Loucy (cell line): Measurements from ENCODE around the gene CAMK1G.

Source experiments
- H2AFZ ChIP-seq: fragments of 200-600 bp; sonication (generic); 2 replicates; pipeline ENCODE4 v1.6.0; 2016; ENCODE audit warnings: antibody characterized with exemption, mild to moderate bottlenecking, low read length, moderate library complexity
- H3F3A ChIP-seq: fragments of 200-600 bp; 2 replicates; pipeline ENCODE4 v1.6.0; 2016; ENCODE audit warnings: antibody characterized with exemption, low read depth, mild to moderate bottlenecking
- H3K27me3 ChIP-seq: fragments of 200-600 bp; sonication (generic); 2 replicates; pipeline ENCODE4 v1.6.1; 2014; ENCODE audit warnings: low read length, mild to moderate bottlenecking; ENCODE audit not compliant: insufficient read depth, poor library complexity, severe bottlenecking
- H3K36me3 ChIP-seq: fragments of 200-600 bp; sonication (generic); 2 replicates; pipeline ENCODE4 v1.6.1; 2016; ENCODE audit warnings: low read length; ENCODE audit not compliant: insufficient read depth
- H3K4me1 ChIP-seq: fragments of 200-600 bp; sonication (generic); 2 replicates; pipeline ENCODE4 v1.5.1; 2014; ENCODE audit warnings: low read length, mild to moderate bottlenecking; ENCODE audit not compliant: insufficient read depth, poor library complexity, severe bottlenecking
- H3K4me2 ChIP-seq: fragments of 200-600 bp; sonication (generic); 2 replicates; pipeline ENCODE4 v1.6.0; 2014; ENCODE audit warnings: antibody characterized with exemption, low read length, low read depth, mild to moderate bottlenecking; ENCODE audit not compliant: poor library complexity, severe bottlenecking
- H3K4me3 ChIP-seq: fragments of 200-600 bp; sonication (generic); 2 replicates; pipeline ENCODE4 v1.5.1; 2014; ENCODE audit warnings: low read length, mild to moderate bottlenecking, mixed read lengths; ENCODE audit not compliant: poor library complexity, severe bottlenecking
- H3K79me2 ChIP-seq: fragments of 200-600 bp; sonication (generic); 2 replicates; pipeline ENCODE4 v1.6.1; 2014; ENCODE audit warnings: low read length; ENCODE audit not compliant: insufficient read depth
- H3K9ac ChIP-seq: fragments of 200-600 bp; sonication (generic); 2 replicates; pipeline ENCODE4 v1.6.0; 2014; ENCODE audit warnings: mild to moderate bottlenecking, low read depth, low read length, moderate library complexity; ENCODE audit not compliant: poor library complexity, severe bottlenecking
- H3K9me2 ChIP-seq: fragments of 200-600 bp; sonication (generic); replicated peaks from 2 replicates; pipeline ENCODE4 v1.6.1; 2016; ENCODE audit warnings: low read depth, low read length, mixed read lengths
- H3K9me3 ChIP-seq: fragments of 200-600 bp; sonication (generic); 2 replicates; pipeline ENCODE4 v1.6.1; 2014; ENCODE audit warnings: mild to moderate bottlenecking, antibody characterized with exemption, low read length, low read depth; ENCODE audit not compliant: insufficient read depth
- H4K20me1 ChIP-seq: fragments of 200-600 bp; sonication (generic); 2 replicates; pipeline ENCODE4 v1.6.0; 2014; ENCODE audit warnings: antibody characterized with exemption, low read length, mild to moderate bottlenecking; ENCODE audit not compliant: insufficient read depth, poor library complexity, severe bottlenecking
- CTCF ChIP-seq: fragments of 200-600 bp; sonication (generic); conservative IDR thresholded peaks from 2 replicates; pipeline ENCODE4 v1.5.1; 2014; ENCODE audit warnings: mild to moderate bottlenecking, antibody characterized with exemption, low read length
- EZH2phosphoT487 ChIP-seq: fragments of 200-600 bp; IDR thresholded peaks from 2 replicates; pipeline ENCODE4 v1.6.1; 2018; ENCODE audit warnings: antibody characterized with exemption, mild to moderate bottlenecking, moderate library complexity, borderline replicate concordance

The CAMK1G gene

GRCh38 chr1:209652873-209653401 is 69.4 kb downstream of the CAMK1G start:
- Histone ChIP-seq H3K79me2 (no peaks in the 10 kb centered on the region), H3F3A (no peaks in the 10 kb centered on the region), H3K9ac (no peak overlapping the region), H2AFZ (no peak overlapping the region), H3K4me3 (no peak overlapping the region), H3K36me3 (no peaks in the 10 kb centered on the region), H3K27me3 (peaks cover 5% of the 10 kb centered on the region), H3K4me1 (peaks cover 10% of the 10 kb centered on the region), H3K9me3 (no peaks in the 10 kb centered on the region), H4K20me1 (no peaks in the 10 kb centered on the region), H3K9me2 (no peaks in the 10 kb centered on the region), H3K4me2 (no peak overlapping the region)
- no peak for TF ChIP-seq CTCF
- TF ChIP-seq EZH2phosphoT487, result no peak

- no peak overlapping the region for H3K4me2 ChIP-seq
- TF ChIP-seq EZH2phosphoT487 (no peak), CTCF (no peak)
Observed at GRCh38 chr1:209653915-209654351, 70.4 kb downstream of the CAMK1G start.

GRCh38 chr1:209655411-209656231 is 72.1 kb downstream of the CAMK1G start:
- Histone ChIP-seq H3K9ac (no peak overlapping the region), H3K4me1 (peaks cover 12% of the 10 kb centered on the region), H3F3A (no peaks in the 10 kb centered on the region), H3K9me2 (no peaks in the 10 kb centered on the region), H3K4me2 (no peak overlapping the region), H2AFZ (no peak overlapping the region), H3K9me3 (no peaks in the 10 kb centered on the region), H3K36me3 (no peaks in the 10 kb centered on the region), H4K20me1 (no peaks in the 10 kb centered on the region), H3K27me3 (peaks cover 5% of the 10 kb centered on the region), H3K4me3 (no peak overlapping the region), H3K79me2 (no peaks in the 10 kb centered on the region)
- TF ChIP-seq EZH2phosphoT487, result no peak

More at GRCh38 chr1:209653915-209654351, 70.4 kb downstream of the CAMK1G start:
- peaks cover 5% of the 10 kb centered on the region for H3K27me3 ChIP-seq
- H3K79me2 ChIP-seq, result no peaks in the 10 kb centered on the region
- H4K20me1 ChIP-seq, result no peaks in the 10 kb centered on the region
- peaks cover 10% of the 10 kb centered on the region for H3K4me1 ChIP-seq
- no peaks in the 10 kb centered on the region for H3K9me2 ChIP-seq
- H3F3A ChIP-seq, result no peaks in the 10 kb centered on the region
- H3K9me3 ChIP-seq, result no peaks in the 10 kb centered on the region
- no peak overlapping the region for H3K9ac ChIP-seq
- no peak overlapping the region for H2AFZ ChIP-seq
- H3K36me3 ChIP-seq, result no peaks in the 10 kb centered on the region
- H3K4me3 ChIP-seq, result no peak overlapping the region
